Fibroblast of villous mesenchyme (primary cell): ENCODE data around the gene COL27A1. TPM values are rescaled to one million over a fixed set of nuclear protein-coding genes. Genes with fewer than 3 reads are reported as not detected.

Experiments used
- DNase-seq: peaks from one replicate; pipeline ENCODE4 v3.0.0-alpha.2; 2010; ENCODE audit warnings: low read depth
- H3K4me3 ChIP-seq: 2 replicates; pipeline ENCODE4 v1.5.1; 2011; ENCODE audit warnings: low read depth, mild to moderate bottlenecking, low read length
- CTCF ChIP-seq: IDR thresholded peaks from 2 replicates; pipeline ENCODE4 v1.5.1; 2012; ENCODE audit warnings: low read depth, mild to moderate bottlenecking, low read length; ENCODE audit not compliant: insufficient read depth
- small RNA-seq: library from RNA; depleted of rRNA; stranded (forward); fragments of <200 nt; gene quantifications from one replicate; pipeline ENCODE3, GENCODE V24; 2012
- total RNA-seq: library from RNA; depleted of rRNA; stranded (reverse); fragments of >200 nt; gene quantifications from 2 replicates; pipeline ENCODE4 v1.2.3, GENCODE V29; 2012

Gene COL27A1
- total RNA-seq, 1 donor: 23.3 TPM

- DNase-seq: no peak
- H3K4me3 ChIP-seq: no peak overlapping the region
- TF ChIP-seq CTCF: no peak
Observed at GRCh38 chr9:114357360-114357759, 202.0 kb downstream of the COL27A1 start.

DNA sequence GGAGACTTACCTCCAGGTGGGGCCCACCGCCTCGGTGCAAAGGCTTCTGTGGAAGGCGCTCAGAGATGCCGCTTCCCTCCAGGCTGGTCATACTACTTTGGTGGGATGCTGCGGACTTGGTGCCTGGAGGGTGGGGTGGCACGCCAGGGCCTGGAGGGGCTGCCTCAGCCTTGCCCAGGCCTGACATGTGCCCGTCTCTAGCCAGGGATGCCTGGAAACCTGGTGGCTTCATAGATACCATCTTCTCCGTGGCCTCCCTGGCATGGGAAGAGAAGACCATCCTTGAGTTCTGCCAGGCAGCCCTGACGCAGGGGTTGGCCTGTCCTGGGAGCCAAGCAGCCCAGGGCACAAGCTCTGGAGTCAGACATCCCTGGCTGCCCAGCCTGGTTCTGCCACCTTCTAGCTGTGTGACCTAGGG is 202.6 kb downstream of the COL27A1 start:
- no peak for DNase-seq
- no peak for TF ChIP-seq CTCF

GRCh38 chr9:114359801-114360200 is 204.5 kb downstream of the COL27A1 start:
- no peak for DNase-seq
- no peak for TF ChIP-seq CTCF

More for the DNA sequence above, 202.6 kb downstream of the COL27A1 start:
- H3K4me3 ChIP-seq: no peak overlapping the region

DNA sequence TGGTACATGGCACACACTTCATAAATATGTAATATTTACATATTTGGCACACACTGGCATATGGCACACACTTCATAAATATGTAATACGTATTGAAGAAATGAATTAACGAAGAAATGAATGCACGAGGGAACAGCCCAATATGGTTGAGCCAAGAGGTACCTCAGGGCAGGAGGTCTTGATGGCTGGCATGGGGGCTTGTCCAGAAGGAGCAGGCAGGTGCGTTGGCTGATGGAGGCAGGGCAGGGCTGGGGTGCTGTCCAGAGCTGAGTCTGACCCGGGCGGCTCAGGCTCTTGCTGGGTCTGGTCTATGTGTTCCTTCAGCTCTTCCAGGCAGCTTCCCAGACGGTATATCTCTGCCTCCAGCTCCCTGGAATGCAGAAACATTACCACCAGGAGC is 206.2 kb downstream of the COL27A1 start:
- no peak overlapping the region for H3K4me3 ChIP-seq
- TF ChIP-seq CTCF: no peak
- DNase-seq: no peak

More at GRCh38 chr9:114359801-114360200, 204.5 kb downstream of the COL27A1 start:
- H3K4me3 ChIP-seq: no peak overlapping the region

Small RNA genes lying within 50 kb of the gene (small RNA-seq; reads per million reads assigned to genes)
- gene MIR455: 1,724 reads per million, percentile 99 among the genes with 10 or more reads in this experiment

Other genes starting within 250 kb of the COL27A1 start
- gene AMBP, start 77.2 kb upstream of the COL27A1 start, total RNA-seq: not detected in 2 replicates
- not detected in 2 replicates for gene KIF12, start 56.2 kb upstream of the COL27A1 start, total RNA-seq
- gene ORM1, start 167.6 kb downstream of the COL27A1 start, total RNA-seq: not detected in 2 replicates
- not detected in 2 replicates for gene ORM2, start 174.3 kb downstream of the COL27A1 start, total RNA-seq
- 11.2 and 14.8 TPM in 2 replicates for gene AKNA, start 232.4 kb downstream of the COL27A1 start, total RNA-seq